ENCODE results near the gene MTG2.

Gene MTG2

GRCh38 chr20:62214067-62214466 lies 31.2 kb downstream of the MTG2 start:
- no peak for TF ChIP-seq CTCF (IDR thresholded peaks at IDR 0.05; ENCODE audit: control insufficient read depth, insufficient read depth, low read depth, low read length, missing control alignments)
- no peak overlapping the region for H3K4me3 ChIP-seq (ENCODE audit: control insufficient read depth, low read depth, low read length)
- no peak for DNase-seq (ENCODE audit: low read depth)

GRCh38 chr20:62215020-62215990 lies 32.5 kb downstream of the MTG2 start:
- TF ChIP-seq CTCF (IDR thresholded peaks at IDR 0.05; ENCODE audit: control insufficient read depth, insufficient read depth, low read depth, low read length, missing control alignments): no peak
- DNase-seq (ENCODE audit: low read depth): no peak
- H3K4me3 ChIP-seq (ENCODE audit: control insufficient read depth, low read depth, low read length): no peak overlapping the region

GRCh38 chr20:62215991-62216635 lies 33.3 kb downstream of the MTG2 start:
- TF ChIP-seq CTCF (IDR thresholded peaks at IDR 0.05; ENCODE audit: control insufficient read depth, insufficient read depth, low read depth, low read length, missing control alignments): no peak
- H3K4me3 ChIP-seq (ENCODE audit: control insufficient read depth, low read depth, low read length): no peak overlapping the region

GRCh38 chr20:62216636-62217566 lies 34.1 kb downstream of the MTG2 start:
- no peak for TF ChIP-seq CTCF (IDR thresholded peaks at IDR 0.05; ENCODE audit: control insufficient read depth, insufficient read depth, low read depth, low read length, missing control alignments)
- no peak overlapping the region for H3K4me3 ChIP-seq (ENCODE audit: control insufficient read depth, low read depth, low read length)
- no peak for DNase-seq (ENCODE audit: low read depth)

More at GRCh38 chr20:62215991-62216635, 33.3 kb downstream of the MTG2 start:
- DNase-seq (ENCODE audit: low read depth): no peak

GRCh38 chr20:62217913-62218773 lies 35.3 kb downstream of the MTG2 start:
- TF ChIP-seq CTCF (IDR thresholded peaks at IDR 0.05; ENCODE audit: control insufficient read depth, insufficient read depth, low read depth, low read length, missing control alignments): no peak
- H3K4me3 ChIP-seq (ENCODE audit: control insufficient read depth, low read depth, low read length): no peak overlapping the region
- DNase-seq (ENCODE audit: low read depth): no peak

All from AG09309 (cell line).